HG02642 (cell line): ENCODE measurements around the gene MYOZ2.
"Not testable (repeated sequence)": the region's sequence is repeated elsewhere in the genome, so short reads cannot be mapped to it uniquely, and the experiment has no call there.

Experiments
- ATAC-seq: cut with Tn5 transposase; IDR thresholded peaks from one replicate; pipeline ENCODE4 v1.9.1; 2021; ENCODE audit warnings: mild to moderate bottlenecking; ENCODE audit not compliant: unreplicated experiment, poor library complexity

MYOZ2 gene

GRCh38 chr4:119124352-119124751, 11.3 kb upstream of the MYOZ2 start:
- ATAC-seq, result no peak

DNA sequence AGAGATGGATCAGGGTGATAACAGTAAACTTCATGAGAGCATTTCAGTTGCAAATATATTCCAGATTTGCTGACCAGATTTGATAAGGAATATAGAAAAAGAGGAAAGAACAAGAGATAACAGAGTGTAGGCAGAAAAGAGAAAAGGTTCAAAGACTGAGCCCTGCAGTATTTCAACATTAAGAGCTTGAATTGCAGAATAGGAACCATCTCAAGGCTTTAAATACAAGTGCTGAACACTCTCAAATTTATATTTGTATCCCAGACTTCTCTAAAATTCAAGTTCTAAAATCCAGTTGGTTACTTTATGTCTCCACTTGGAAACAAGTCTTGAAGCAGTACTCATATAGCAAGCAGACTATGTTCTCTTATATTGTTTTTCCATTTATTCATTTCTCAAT, 9.7 kb upstream of the MYOZ2 start:
- ATAC-seq, result no peak

- no peak for ATAC-seq
Measured at GRCh38 chr4:119128148-119128547, 7.5 kb upstream of the MYOZ2 start.

- no peak for ATAC-seq
Measured at GRCh38 chr4:119130365-119131065, 5.1 kb upstream of the MYOZ2 start.

- no peak for ATAC-seq
Measured at GRCh38 chr4:119131164-119131563, 4.5 kb upstream of the MYOZ2 start.

DNA sequence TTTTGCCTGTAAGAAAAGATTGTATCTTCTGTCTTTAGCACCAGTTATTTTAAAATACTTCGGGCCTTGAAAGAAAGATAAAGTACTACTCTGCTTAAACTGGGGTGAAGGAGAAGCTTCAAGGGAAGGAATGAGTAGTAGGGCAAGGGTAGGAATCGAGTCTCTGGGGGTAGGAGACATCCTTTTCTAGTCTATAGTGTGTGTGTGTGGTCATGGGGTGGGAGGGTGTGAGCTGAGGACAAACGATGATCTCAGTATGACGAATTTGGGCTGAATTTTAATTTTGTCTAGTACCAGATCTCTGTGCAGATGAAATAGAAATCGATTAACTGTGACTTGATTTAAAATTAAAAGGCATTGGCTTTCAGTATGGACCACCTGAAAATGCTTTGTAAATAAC, 3.3 kb upstream of the MYOZ2 start:
- ATAC-seq, result no peak

- ATAC-seq, result no peak
Measured at GRCh38 chr4:119136546-119136945, 914 bp downstream of the MYOZ2 start.

GRCh38 chr4:119138046-119138445, 2.4 kb downstream of the MYOZ2 start:
- ATAC-seq, result no peak

- ATAC-seq, result no peak
Measured at GRCh38 chr4:119139311-119139710, 3.7 kb downstream of the MYOZ2 start.

GRCh38 chr4:119139822-119140252, 4.2 kb downstream of the MYOZ2 start:
- no peak for ATAC-seq

GRCh38 chr4:119141283-119141682, 5.7 kb downstream of the MYOZ2 start:
- not testable (repeated sequence) for ATAC-seq

- no peak for ATAC-seq
Measured at GRCh38 chr4:119142833-119143232, 7.2 kb downstream of the MYOZ2 start.

DNA sequence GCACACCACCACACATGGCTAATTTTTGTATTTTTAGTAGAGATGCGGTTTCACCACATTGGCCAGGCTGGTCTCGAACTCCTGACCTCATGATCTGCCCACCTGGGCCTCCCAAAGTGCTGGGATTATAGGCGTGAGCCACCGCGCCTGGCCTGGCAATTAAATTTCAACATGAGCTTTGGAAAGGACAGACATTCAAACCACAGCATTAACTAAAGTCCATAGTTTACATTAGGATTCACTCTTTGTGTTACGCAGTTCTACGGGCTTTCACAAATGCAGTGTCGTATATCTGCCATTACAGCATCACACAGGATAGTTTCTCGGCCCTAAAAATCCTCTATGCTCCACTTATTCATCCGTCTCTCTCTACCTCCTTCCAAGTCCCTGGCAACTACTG, 7.7 kb downstream of the MYOZ2 start:
- ATAC-seq, result not testable (repeated sequence)

DNA sequence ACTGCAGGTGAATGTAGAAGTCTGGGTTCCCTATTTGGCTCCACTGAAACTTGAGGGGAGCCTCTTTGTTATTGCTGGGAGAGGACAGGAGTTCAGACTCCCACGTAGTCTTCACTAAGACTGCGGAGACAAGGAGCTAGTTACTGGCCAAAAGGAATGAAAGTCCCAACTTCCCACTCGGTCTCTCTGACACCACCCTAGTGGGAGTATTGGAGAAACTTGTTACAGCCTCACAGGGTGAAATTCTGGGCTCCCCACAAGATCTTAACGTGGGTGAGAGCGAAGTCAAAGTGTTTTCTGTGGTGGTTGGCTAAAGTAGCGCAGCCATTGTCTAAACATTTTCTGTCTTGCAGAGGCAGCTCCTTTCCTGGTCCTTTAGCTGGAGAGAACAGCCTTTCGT, 13.5 kb downstream of the MYOZ2 start:
- no peak for ATAC-seq

- no peak for ATAC-seq
Measured at GRCh38 chr4:119151161-119151560, 15.5 kb downstream of the MYOZ2 start.

DNA sequence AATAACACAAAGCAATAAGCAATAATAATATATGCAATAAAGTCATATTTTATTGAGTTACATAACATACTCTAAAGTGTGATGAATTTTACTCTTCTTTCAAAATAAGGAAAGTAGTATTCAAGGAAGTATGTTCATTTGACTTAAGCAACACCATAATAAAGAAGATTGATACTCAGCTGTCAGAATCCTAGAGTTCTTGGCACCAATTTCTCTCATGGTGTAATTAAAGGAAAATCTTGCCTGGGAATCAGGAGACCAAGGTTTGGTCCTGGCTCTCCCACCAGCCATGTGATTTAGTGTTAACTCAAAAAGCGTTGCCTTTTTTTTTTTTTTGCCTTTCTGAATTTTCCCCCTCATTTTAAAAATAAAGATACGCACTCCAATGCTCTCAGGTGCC, 17.1 kb downstream of the MYOZ2 start:
- no peak for ATAC-seq

GRCh38 chr4:119162174-119162573, 26.5 kb downstream of the MYOZ2 start:
- no peak for ATAC-seq

DNA sequence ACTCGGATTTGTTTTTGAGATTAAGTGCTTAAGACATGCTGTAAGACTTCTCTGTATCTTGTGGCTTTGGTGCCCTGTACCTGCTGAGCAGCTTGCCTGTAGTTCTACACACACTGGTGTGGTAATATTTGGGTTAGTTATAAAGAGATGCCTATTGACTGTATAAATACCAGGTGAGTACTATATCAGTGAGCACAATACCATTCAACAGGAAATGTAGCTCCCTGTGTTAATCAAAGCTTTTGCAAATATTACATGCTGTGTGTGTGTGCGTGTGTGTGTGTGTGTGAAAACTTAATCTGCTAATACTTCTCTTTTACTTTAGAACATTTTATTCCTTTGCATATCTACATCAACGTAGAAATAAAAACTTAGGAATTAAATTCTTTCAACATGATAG, 30.1 kb downstream of the MYOZ2 start:
- no peak for ATAC-seq

- ATAC-seq, result no peak
Measured at GRCh38 chr4:119170195-119170594, 34.6 kb downstream of the MYOZ2 start.

- ATAC-seq, result no peak
Measured at GRCh38 chr4:119172223-119172622, 36.6 kb downstream of the MYOZ2 start.

DNA sequence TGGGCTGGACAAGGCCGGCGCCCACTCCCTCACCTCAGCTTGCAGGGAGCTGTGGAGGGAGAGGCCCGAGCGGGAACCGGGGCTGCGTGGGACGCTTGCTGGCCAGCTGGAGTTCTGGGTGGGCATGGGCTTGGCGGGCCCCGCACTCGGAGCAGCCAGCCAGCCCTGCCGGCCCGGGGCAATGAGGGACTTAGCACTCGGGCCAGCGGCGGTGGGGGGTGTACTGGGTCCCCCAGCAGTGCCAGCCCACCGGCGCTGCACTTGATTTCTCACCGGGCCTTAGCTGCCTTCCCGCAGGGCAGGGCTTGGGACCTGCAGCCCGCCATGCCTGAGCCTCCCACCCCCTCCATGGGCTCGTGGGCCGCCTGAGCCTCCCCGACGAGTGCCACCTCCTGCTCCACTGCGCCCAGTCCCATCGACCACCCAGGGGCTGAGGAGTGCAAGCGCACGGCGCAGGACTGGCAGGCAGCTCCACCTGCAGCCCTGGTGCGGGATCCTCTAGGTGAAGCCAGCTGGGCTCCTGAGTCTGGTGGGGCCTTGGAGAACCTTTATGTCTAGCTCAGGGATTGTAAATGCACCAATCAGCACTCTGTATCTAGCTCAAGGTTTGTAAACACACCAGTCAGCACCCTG, 38.2 kb downstream of the MYOZ2 start:
- not testable (repeated sequence) for ATAC-seq

DNA sequence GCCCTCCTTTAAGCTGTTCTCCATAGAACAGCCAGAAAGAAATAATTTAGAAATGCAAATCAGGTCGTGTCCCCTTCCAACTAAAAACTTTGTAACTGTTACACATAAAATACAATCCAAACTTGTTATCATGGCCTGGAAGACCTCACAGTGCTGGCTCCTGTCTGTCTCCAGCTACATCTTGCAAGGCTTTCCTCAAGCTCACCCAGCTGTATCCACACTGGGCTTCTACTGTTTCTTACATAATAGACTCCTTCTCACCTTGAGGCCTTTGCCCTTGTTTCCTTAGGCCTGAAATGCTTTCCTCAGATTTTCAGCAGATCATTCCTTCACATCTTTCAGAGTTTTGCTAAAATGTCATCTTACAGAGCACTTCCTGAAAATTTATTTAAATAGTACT, 43.4 kb downstream of the MYOZ2 start:
- ATAC-seq, result no peak
